Measurements from ENCODE around the gene PCDHGA4.
A peak's percentile ranks its signal among the peaks of the same experiment; 100 is the strongest.
"Not testable (repeated sequence)": the region's sequence is repeated elsewhere in the genome, so short reads cannot be mapped to it uniquely, and the experiment has no call there.

PCDHGA4 gene

GRCh38 chr5:141369994-141370848 is 15.4 kb downstream of the PCDHGA4 start, which contains the start of gene PCDHGB3:
Gene PCDHGB3, plus strand, starts transcription at chr5:141370242. Its CDS starts 153 bp downstream, at chr5:141370395.
- Histone ChIP-seq H3K27ac (ENCODE audit: low read depth, low read length) (no peak within 1 kb of the TSS), H3K4me3 (ENCODE audit: low read depth, low read length) (peak within 1 kb of the TSS; percentile 67), H3K36me3 (ENCODE audit: insufficient read depth, low read length) (no peaks in the 10 kb centered on the region), H2AFZ (ENCODE audit: low read length, unreplicated experiment) (peak within 1 kb of the TSS; percentile 59), H3K79me2 (ENCODE audit: control insufficient read depth, insufficient read depth, low read length, unreplicated experiment) (no peaks in the 10 kb centered on the region), H3K27me3 (ENCODE audit: insufficient read depth, low read length) (peaks cover 91% of the 10 kb centered on the region), H3K4me1 (ENCODE audit: control insufficient read depth, insufficient read depth, low read length, unreplicated experiment) (no peaks in the 10 kb centered on the region)

- peaks cover 77% of the 10 kb centered on the region for H3K27me3 ChIP-seq (ENCODE audit: insufficient read depth, low read length)
- no peaks in the 10 kb centered on the region for H3K36me3 ChIP-seq (ENCODE audit: insufficient read depth, low read length)
- no peaks in the 10 kb centered on the region for H3K4me1 ChIP-seq (ENCODE audit: control insufficient read depth, insufficient read depth, low read length, unreplicated experiment)
- H3K79me2 ChIP-seq (ENCODE audit: control insufficient read depth, insufficient read depth, low read length, unreplicated experiment): no peaks in the 10 kb centered on the region
- no peak overlapping the region for H3K27ac ChIP-seq (ENCODE audit: low read depth, low read length)
- no peak overlapping the region for H3K4me3 ChIP-seq (ENCODE audit: low read depth, low read length)
- no peak overlapping the region for H2AFZ ChIP-seq (ENCODE audit: low read length, unreplicated experiment)
Observed at GRCh38 chr5:141371572-141372475, 17.0 kb downstream of the PCDHGA4 start.

DNA sequence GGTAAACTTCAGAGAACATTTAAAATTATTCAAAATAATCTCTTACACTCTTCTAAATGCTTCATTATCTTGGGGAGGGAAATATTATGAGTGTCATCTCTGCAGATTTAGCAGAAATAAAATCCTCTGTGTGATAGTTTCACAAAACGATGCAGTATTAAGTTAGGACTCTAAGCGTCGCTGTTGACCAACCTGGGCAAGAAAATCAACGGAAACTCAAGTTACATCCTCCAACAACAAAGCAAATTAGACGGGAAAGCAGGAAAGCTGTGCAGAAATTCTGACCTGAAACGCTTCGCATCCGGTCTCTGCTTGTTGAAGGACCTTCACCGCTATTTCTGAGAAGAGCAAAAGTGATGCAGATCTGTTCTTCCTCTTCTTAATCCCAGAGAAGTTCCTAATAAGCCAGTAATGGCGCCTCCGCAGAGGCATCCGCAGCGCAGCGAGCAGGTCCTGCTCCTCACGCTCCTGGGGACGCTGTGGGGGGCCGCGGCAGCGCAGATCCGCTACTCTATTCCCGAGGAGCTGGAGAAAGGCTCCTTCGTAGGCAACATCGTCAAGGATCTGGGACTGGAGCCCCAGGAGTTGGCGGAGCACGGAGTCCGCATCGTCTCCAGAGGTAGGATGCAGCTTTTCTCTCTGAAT is 19.0 kb downstream of the PCDHGA4 start, which contains the start of gene PCDHGA6:
TSS of gene PCDHGA6 (plus strand) at position 219 of the 645 bp plus-strand sequence. CDS start at position 412, 193 bp downstream.
- H2AFZ ChIP-seq (ENCODE audit: low read length, unreplicated experiment): no peak within 1 kb of the TSS
- peak within 1 kb of the TSS; percentile 67 for H3K4me3 ChIP-seq (ENCODE audit: low read depth, low read length)
- H3K27ac ChIP-seq (ENCODE audit: low read depth, low read length): no peak within 1 kb of the TSS

GRCh38 chr5:141374627-141375026 is 19.8 kb downstream of the PCDHGA4 start:
- H3K4me1 ChIP-seq (ENCODE audit: control insufficient read depth, insufficient read depth, low read length, unreplicated experiment): no peaks in the 10 kb centered on the region
- H2AFZ ChIP-seq (ENCODE audit: low read length, unreplicated experiment): no peak overlapping the region
- H3K79me2 ChIP-seq (ENCODE audit: control insufficient read depth, insufficient read depth, low read length, unreplicated experiment): no peaks in the 10 kb centered on the region
- peaks cover 74% of the 10 kb centered on the region for H3K27me3 ChIP-seq (ENCODE audit: insufficient read depth, low read length)
- H3K36me3 ChIP-seq (ENCODE audit: insufficient read depth, low read length): no peaks in the 10 kb centered on the region
- no peak overlapping the region for H3K27ac ChIP-seq (ENCODE audit: low read depth, low read length)
- peak overlapping the region; percentile 67; the same call in 1 of the 2 replicates for H3K4me3 ChIP-seq (ENCODE audit: low read depth, low read length)

More for the DNA sequence above, 19.0 kb downstream of the PCDHGA4 start, which contains the start of gene PCDHGA6:
- H3K4me1 ChIP-seq (ENCODE audit: control insufficient read depth, insufficient read depth, low read length, unreplicated experiment): no peaks in the 10 kb centered on the region
- H3K36me3 ChIP-seq (ENCODE audit: insufficient read depth, low read length): no peaks in the 10 kb centered on the region
- H3K79me2 ChIP-seq (ENCODE audit: control insufficient read depth, insufficient read depth, low read length, unreplicated experiment): no peaks in the 10 kb centered on the region
- peaks cover 72% of the 10 kb centered on the region for H3K27me3 ChIP-seq (ENCODE audit: insufficient read depth, low read length)

- not testable (repeated sequence) for H3K4me3 ChIP-seq (ENCODE audit: low read depth, low read length); H3K36me3 ChIP-seq (ENCODE audit: insufficient read depth, low read length); H3K79me2 ChIP-seq (ENCODE audit: control insufficient read depth, insufficient read depth, low read length, unreplicated experiment); H3K4me1 ChIP-seq (ENCODE audit: control insufficient read depth, insufficient read depth, low read length, unreplicated experiment); H3K27ac ChIP-seq (ENCODE audit: low read depth, low read length); H2AFZ ChIP-seq (ENCODE audit: low read length, unreplicated experiment)
- H3K27me3 ChIP-seq (ENCODE audit: insufficient read depth, low read length): peaks cover 74% of the 10 kb centered on the region
Observed at GRCh38 chr5:141375444-141376155, 20.8 kb downstream of the PCDHGA4 start.

DNA sequence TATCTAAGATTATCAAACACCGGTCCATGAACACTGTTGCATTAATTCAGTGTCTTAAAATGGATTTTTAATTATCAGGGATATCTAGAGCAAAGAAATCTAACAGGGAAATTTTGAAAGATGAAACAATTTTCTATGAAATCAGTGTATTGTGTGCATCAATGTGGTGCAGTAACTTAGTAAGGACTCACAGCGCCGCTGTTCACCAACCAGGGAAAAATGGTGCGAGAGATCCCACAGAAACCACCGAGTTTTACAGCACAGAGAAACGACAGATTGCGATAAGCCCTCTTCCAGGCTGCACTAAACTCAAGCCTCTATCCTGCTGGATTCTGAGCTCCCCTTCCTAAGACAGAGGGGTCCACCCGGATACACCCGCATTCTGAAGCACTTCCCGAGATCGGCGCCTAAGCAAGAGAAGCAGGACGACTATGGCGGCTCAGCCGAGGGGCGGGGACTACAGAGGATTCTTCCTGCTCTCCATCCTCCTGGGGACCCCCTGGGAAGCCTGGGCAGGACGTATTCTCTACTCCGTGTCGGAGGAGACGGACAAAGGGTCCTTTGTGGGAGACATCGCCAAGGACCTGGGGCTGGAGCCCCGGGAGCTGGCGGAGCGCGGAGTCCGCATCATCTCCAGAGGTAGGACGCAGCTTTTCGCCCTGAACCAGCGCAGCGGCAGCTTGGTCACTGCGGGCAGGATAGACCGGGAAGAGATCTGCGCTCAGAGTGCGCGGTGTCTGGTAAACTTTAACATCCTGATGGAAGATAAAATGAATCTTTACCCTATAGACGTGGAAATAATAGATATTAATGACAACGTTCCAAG is 27.9 kb downstream of the PCDHGA4 start, which contains the start of gene PCDHGA7:
TSS of gene PCDHGA7 (plus strand) at position 274 of the 826 bp plus-strand sequence. CDS start at position 432, 158 bp downstream.
- no peak within 1 kb of the TSS for H3K27ac ChIP-seq (ENCODE audit: low read depth, low read length)
- H3K36me3 ChIP-seq (ENCODE audit: insufficient read depth, low read length): no peaks in the 10 kb centered on the region
- no peaks in the 10 kb centered on the region for H3K4me1 ChIP-seq (ENCODE audit: control insufficient read depth, insufficient read depth, low read length, unreplicated experiment)
- peak within 1 kb of the TSS; percentile 67 for H3K4me3 ChIP-seq (ENCODE audit: low read depth, low read length)
- H3K27me3 ChIP-seq (ENCODE audit: insufficient read depth, low read length): peaks cover 80% of the 10 kb centered on the region
- H2AFZ ChIP-seq (ENCODE audit: low read length, unreplicated experiment): no peak within 1 kb of the TSS
- H3K79me2 ChIP-seq (ENCODE audit: control insufficient read depth, insufficient read depth, low read length, unreplicated experiment): no peaks in the 10 kb centered on the region

DNA sequence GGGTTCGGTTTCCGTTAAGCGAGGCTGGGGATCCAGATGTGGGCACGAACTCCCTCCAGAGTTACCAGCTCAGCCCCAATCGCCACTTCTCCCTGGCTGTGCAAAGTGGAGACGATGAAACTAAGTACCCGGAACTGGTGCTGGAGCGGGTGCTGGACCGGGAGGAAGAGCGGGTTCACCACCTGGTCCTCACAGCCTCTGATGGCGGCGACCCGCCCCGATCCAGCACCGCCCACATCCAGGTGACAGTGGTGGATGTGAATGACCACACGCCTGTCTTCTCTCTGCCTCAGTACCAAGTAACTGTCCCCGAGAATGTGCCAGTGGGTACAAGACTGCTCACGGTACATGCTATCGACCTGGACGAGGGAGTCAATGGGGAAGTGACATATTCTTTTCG is 28.5 kb downstream of the PCDHGA4 start:
- Histone ChIP-seq H2AFZ (ENCODE audit: low read length, unreplicated experiment) (no peak overlapping the region), H3K4me1 (ENCODE audit: control insufficient read depth, insufficient read depth, low read length, unreplicated experiment) (no peaks in the 10 kb centered on the region), H3K27ac (ENCODE audit: low read depth, low read length) (no peak overlapping the region), H3K79me2 (ENCODE audit: control insufficient read depth, insufficient read depth, low read length, unreplicated experiment) (no peaks in the 10 kb centered on the region), H3K36me3 (ENCODE audit: insufficient read depth, low read length) (no peaks in the 10 kb centered on the region), H3K27me3 (ENCODE audit: insufficient read depth, low read length) (peaks cover 83% of the 10 kb centered on the region), H3K4me3 (ENCODE audit: low read depth, low read length) (no peak overlapping the region)

- no peaks in the 10 kb centered on the region for H3K4me1 ChIP-seq (ENCODE audit: control insufficient read depth, insufficient read depth, low read length, unreplicated experiment)
- no peak overlapping the region for H3K4me3 ChIP-seq (ENCODE audit: low read depth, low read length)
- no peaks in the 10 kb centered on the region for H3K79me2 ChIP-seq (ENCODE audit: control insufficient read depth, insufficient read depth, low read length, unreplicated experiment)
- H3K27ac ChIP-seq (ENCODE audit: low read depth, low read length): no peak overlapping the region
- no peak overlapping the region for H2AFZ ChIP-seq (ENCODE audit: low read length, unreplicated experiment)
- H3K27me3 ChIP-seq (ENCODE audit: insufficient read depth, low read length): peaks cover 84% of the 10 kb centered on the region
- H3K36me3 ChIP-seq (ENCODE audit: insufficient read depth, low read length): no peaks in the 10 kb centered on the region
Observed at GRCh38 chr5:141384471-141385267, 29.8 kb downstream of the PCDHGA4 start.
